HCT116 (cell line): ENCODE results near the gene KRTAP12-3. TPM values are rescaled to one million over a fixed set of nuclear protein-coding genes. Genes with fewer than 3 reads are reported as not detected.

ENCODE experiments used
- ATAC-seq: fragments of 200-7000 bp; cut with Tn5 transposase; 2 replicates; pipeline ENCODE4 v1.9.1; 2020; ENCODE audit warnings: mild to moderate bottlenecking, moderate library complexity
- BruUV-seq: library from RNA; stranded (reverse); fragments of 400-500 nt; replicated peaks from 2 replicates; lab custom pipeline; 2021; lab: Mats Ljungman, UMichigan
- CTCF ChIA-PET: fragments of 300-600 bp; sonication (Branson Sonifier 250); formaldehyde crosslinking; loops from one replicate; lab custom pipeline; 2021; ENCODE audit warnings: antibody characterized with exemption; lab: Charles Lee
- POLR2A ChIA-PET: fragments of 300-600, 350-600 bp; sonication (Branson Sonifier 250); formaldehyde crosslinking; loops from one replicate; lab custom pipeline; 2021; ENCODE audit warnings: antibody characterized with exemption; lab: Charles Lee
- RAD21 ChIA-PET, 2 experiments: fragments of 300-600 bp; sonication (Branson Sonifier 250); formaldehyde crosslinking; loops; one replicate each; lab custom pipeline; 2023; ENCODE audit warnings: low total read pairs in 2 of 2; ENCODE audit not compliant: uncharacterized antibody in 2 of 2, unreplicated experiment in 2 of 2, low non-redundant PET in 1 of 2; lab: Charles Lee
- DNase-seq: peaks from one replicate; pipeline ENCODE4 v3.0.0-alpha.2; 2010; ENCODE audit warnings: low read depth, low spot score
- H2AFZ ChIP-seq: fragments of 200-600 bp; shearing (Covaris generic), sonication (generic); 2 replicates; pipeline ENCODE4 v1.6.1; 2017; ENCODE audit warnings: low read depth, mixed run types, mixed read lengths, antibody characterized with exemption, low read length; ENCODE audit not compliant: poor library complexity, severe bottlenecking
- H3K27ac ChIP-seq: 2 replicates; pipeline ENCODE4 v1.5.1; 2012; ENCODE audit warnings: low read depth, low read length
- H3K27me3 ChIP-seq: fragments of 200-600 bp; sonication (generic); 2 replicates; pipeline ENCODE4 v1.6.1; 2016; ENCODE audit warnings: mixed run types, low read length, mixed read lengths; ENCODE audit not compliant: insufficient read depth
- H3K36me3 ChIP-seq, 2 experiments: fragments of 200-500 bp in 1 of 2; fragments of 200-600 bp in 1 of 2; sonication (Bioruptor generic) in 1 of 2; sonication (generic) in 1 of 2; 2 replicates each; pipeline versions ENCODE4 v1.5.1 to v1.6.1; 2014 to 2016; ENCODE audit warnings: low read length in 2 of 2, inconsistent platforms in 1 of 2, mixed read lengths in 1 of 2, mixed run types in 1 of 2; ENCODE audit not compliant: insufficient read depth in 2 of 2, control insufficient read depth in 1 of 2
- H3K4me1 ChIP-seq, 2 experiments: fragments of 200-600 bp in 1 of 2; sonication (generic) in 1 of 2; 2 replicates each; pipeline versions ENCODE4 v1.5.1 to v1.6.1; 2012 to 2017; ENCODE audit warnings: low read length in 2 of 2, inconsistent platforms in 1 of 2, mild to moderate bottlenecking in 1 of 2, mixed read lengths in 1 of 2, mixed run types in 1 of 2, moderate library complexity in 1 of 2; ENCODE audit not compliant: insufficient read depth in 2 of 2, control insufficient read depth in 1 of 2
- H3K4me2 ChIP-seq: fragments of 200-600 bp; sonication (generic); 2 replicates; pipeline ENCODE4 v1.6.1; 2017; ENCODE audit warnings: mixed run types, low read length, mixed read lengths
- H3K4me3 ChIP-seq, 2 experiments: fragments of 200-600 bp in 1 of 2; sonication (generic) in 1 of 2; replicated peaks in 1 of 2; 2 replicates each; pipeline ENCODE4 v1.5.1; 2011 to 2016; ENCODE audit warnings: low read length in 2 of 2, control low read depth in 1 of 2, low read depth in 1 of 2, mild to moderate bottlenecking in 1 of 2, mixed read lengths in 1 of 2, mixed run types in 1 of 2
- H3K79me2 ChIP-seq: fragments of 200-600 bp; sonication (generic); 2 replicates; pipeline ENCODE4 v1.6.1; 2017; ENCODE audit warnings: mild to moderate bottlenecking, mixed run types, low read length, moderate library complexity, mixed read lengths; ENCODE audit not compliant: insufficient read depth
- H3K9ac ChIP-seq: fragments of 200-600 bp; sonication (generic); 2 replicates; pipeline ENCODE4 v1.6.1; 2016; ENCODE audit warnings: low read length, mixed read lengths
- H3K9me2 ChIP-seq: fragments of 200-600 bp; sonication (generic), shearing (Covaris generic); 2 replicates; pipeline ENCODE4 v1.6.1; 2017; ENCODE audit warnings: mixed run types, mild to moderate bottlenecking, moderate library complexity; ENCODE audit not compliant: insufficient read depth
- H3K9me3 ChIP-seq, 2 experiments: fragments of 200-500 bp in 1 of 2; fragments of 200-600 bp in 1 of 2; sonication (Bioruptor generic) in 1 of 2; sonication (generic) in 1 of 2; 2 replicates each; pipeline ENCODE4 v1.6.1; 2014 to 2017; ENCODE audit warnings: low read length in 2 of 2, mixed read lengths in 2 of 2, inconsistent platforms in 1 of 2, low read depth in 1 of 2, mild to moderate bottlenecking in 1 of 2, mixed run types in 1 of 2, moderate library complexity in 1 of 2; ENCODE audit not compliant: control insufficient read depth in 1 of 2, insufficient read depth in 1 of 2
- H4K20me1 ChIP-seq: fragments of 200-600 bp; sonication (generic), shearing (Covaris generic); 2 replicates; pipeline ENCODE4 v1.6.1; 2017; ENCODE audit warnings: mixed run types, mild to moderate bottlenecking, moderate library complexity; ENCODE audit not compliant: insufficient read depth
- ELF1 ChIP-seq: IDR thresholded peaks from 2 replicates; pipeline ENCODE4 v1.6.1; 2012; ENCODE audit warnings: low read depth, borderline replicate concordance
- EZH2 ChIP-seq: fragments of 200-600 bp; sonication (generic); IDR thresholded peaks from 2 replicates; pipeline ENCODE4 v1.6.1; 2017; ENCODE audit warnings: antibody characterized with exemption, mixed run types
- JUND ChIP-seq: IDR thresholded peaks from 2 replicates; pipeline ENCODE4 v1.6.1; 2012
- POLR2A ChIP-seq: IDR thresholded peaks from 2 replicates; pipeline ENCODE4 v1.7.0; 2011; ENCODE audit warnings: borderline replicate concordance; ENCODE audit not compliant: insufficient read depth, insufficient read length; ENCODE audit errors: extremely low read depth
- POLR2AphosphoS5 ChIP-seq: IDR thresholded peaks from 2 replicates; pipeline ENCODE4 v1.6.1; 2011; ENCODE audit warnings: mild to moderate bottlenecking, low read depth, low read length, moderate library complexity
- RAD21 ChIP-seq: IDR thresholded peaks from 2 replicates; pipeline ENCODE4 v1.6.1; 2012; ENCODE audit warnings: low read depth, mild to moderate bottlenecking
- SRF ChIP-seq: IDR thresholded peaks from 2 replicates; pipeline ENCODE4 v1.6.1; 2012; ENCODE audit warnings: low read depth
- TCF7L2 ChIP-seq: IDR thresholded peaks from 2 replicates; pipeline ENCODE4 v1.7.0; 2011; ENCODE audit warnings: borderline replicate concordance, inconsistent platforms; ENCODE audit not compliant: insufficient read depth, insufficient read length; ENCODE audit errors: extremely low read depth
- YY1 ChIP-seq: IDR thresholded peaks from 2 replicates; pipeline ENCODE4 v1.6.1; 2011; ENCODE audit warnings: low read length, low read depth, moderate library complexity, mild to moderate bottlenecking; ENCODE audit not compliant: insufficient replicate concordance; ENCODE audit errors: extremely low read depth
- ZNF274 ChIP-seq: fragments of 200-500 bp; sonication (Bioruptor generic); IDR thresholded peaks from 2 replicates; pipeline ENCODE4 v1.6.1; 2014; ENCODE audit warnings: mild to moderate bottlenecking, low read depth, low read length, inconsistent platforms
- intact Hi-C: fragments of 100-400 bp; cut with micrococcal nuclease; formaldehyde crosslinking; loops from 2 replicates; pipeline ENCODE4 v1.10.0; 2022
- total RNA-seq: library from RNA; stranded (reverse); gene quantifications from one replicate; pipeline ENCODE4 v1.2.1, GENCODE V29; 2021; ENCODE audit not compliant: unreplicated experiment
- TF ChIP-seq, protein P1 (sequence below): IDR thresholded peaks from 2 replicates; pipeline ENCODE4 v1.6.1; 2012
- TF ChIP-seq, protein P2 (sequence below): IDR thresholded peaks from 2 replicates; pipeline ENCODE4 v1.6.1; 2012
- TF ChIP-seq, protein P3 (sequence below): IDR thresholded peaks from 2 replicates; pipeline ENCODE4 v1.6.1; 2011; ENCODE audit warnings: mild to moderate bottlenecking, low read length, moderate library complexity; ENCODE audit not compliant: insufficient replicate concordance; ENCODE audit errors: extremely low read depth

Gene KRTAP12-3
- total RNA-seq, 1 experiment from 2014 or later, result not detected

DNA sequence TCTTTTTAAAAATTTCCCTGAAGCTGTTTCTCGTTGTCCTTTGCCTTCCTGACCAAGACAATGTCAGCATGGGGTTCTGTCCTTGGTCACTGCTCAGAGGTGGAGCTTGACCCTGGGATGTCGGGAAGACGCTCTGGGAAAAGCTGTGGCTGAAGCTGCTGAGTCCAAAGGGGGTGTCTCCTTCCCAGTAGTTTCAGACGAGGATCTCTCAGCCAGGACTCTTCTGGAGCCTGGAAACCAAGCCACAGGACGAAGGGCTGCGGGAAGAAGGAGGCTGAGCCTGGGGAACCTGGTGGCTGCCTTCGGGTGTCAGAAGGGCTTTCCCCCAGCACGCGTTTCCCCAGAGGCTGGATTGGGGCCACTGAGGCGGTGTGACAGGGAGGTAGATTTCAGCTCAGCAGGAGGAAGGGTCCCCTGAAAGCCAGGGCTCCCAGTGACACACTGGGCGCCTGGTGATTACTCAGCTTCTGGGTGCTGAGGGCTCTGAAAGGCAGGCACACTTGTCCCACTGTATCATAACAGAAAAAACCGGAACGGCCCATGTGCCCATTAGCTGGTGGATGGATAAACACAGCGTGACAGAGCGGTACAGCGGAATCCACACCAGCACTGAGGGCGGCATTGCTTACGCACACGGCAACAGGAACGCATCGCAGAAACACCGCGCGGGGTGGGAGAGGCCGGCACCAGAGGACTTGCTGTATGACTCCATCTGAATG lies 29.3 kb downstream of the KRTAP12-3 start:
- Histone ChIP-seq H2AFZ (no peak overlapping the region), H3K9ac (no peak overlapping the region), H3K4me1 (no peaks in the 10 kb centered on the region), H4K20me1 (no peaks in the 10 kb centered on the region), H3K27ac (no peak overlapping the region), H3K79me2 (no peaks in the 10 kb centered on the region), H3K36me3 (no peaks in the 10 kb centered on the region), H3K9me3 (no peaks in the 10 kb centered on the region; a peak in 1 of 4 replicates), H3K9me2 (no peaks in the 10 kb centered on the region), H3K4me2 (no peak overlapping the region), H3K4me3 (no peak overlapping the region), H3K27me3 (no peaks in the 10 kb centered on the region)
- BruUV-seq, result no TSS peak
- DNase-seq, result no peak
- intact Hi-C loops, result no loop called here
- POLR2A ChIA-PET, result no interaction called here
- no peak for ATAC-seq
- no peak for TF ChIP-seq POLR2AphosphoS5
- no peak for TF ChIP-seq TCF7L2
- TF ChIP-seq SRF, result no peak
- TF ChIP-seq, protein P1, sequence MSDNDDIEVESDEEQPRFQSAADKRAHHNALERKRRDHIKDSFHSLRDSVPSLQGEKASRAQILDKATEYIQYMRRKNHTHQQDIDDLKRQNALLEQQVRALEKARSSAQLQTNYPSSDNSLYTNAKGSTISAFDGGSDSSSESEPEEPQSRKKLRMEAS, result no peak
- no peak for TF ChIP-seq POLR2A
- TF ChIP-seq, protein P2, sequence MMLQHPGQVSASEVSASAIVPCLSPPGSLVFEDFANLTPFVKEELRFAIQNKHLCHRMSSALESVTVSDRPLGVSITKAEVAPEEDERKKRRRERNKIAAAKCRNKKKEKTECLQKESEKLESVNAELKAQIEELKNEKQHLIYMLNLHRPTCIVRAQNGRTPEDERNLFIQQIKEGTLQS, result no peak
- TF ChIP-seq EZH2, result no peak
- RAD21 ChIA-PET, result no interaction called here
- CTCF ChIA-PET, result no interaction called here

DNA sequence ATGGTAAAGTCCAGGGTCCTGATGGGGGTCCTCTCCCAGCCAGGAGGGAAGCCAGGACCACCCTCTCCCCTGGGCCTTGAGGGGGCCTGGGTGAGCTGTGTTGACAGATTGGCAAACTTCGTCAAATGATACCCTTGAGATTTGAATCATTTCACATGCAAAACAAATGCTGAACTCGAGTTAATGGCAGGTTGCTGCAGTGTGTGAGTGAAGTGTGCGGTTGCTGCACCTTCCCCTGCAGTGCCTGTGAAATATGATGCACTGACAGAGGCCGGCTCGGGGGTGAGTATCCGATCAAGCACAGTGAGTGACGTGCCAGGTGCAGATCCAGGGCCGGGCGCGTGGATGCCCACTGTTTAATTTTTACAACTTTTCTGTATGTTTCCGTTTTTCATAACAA lies 29.9 kb downstream of the KRTAP12-3 start:
- intact Hi-C loops, result no loop called here
- H3K4me1 ChIP-seq, result no peaks in the 10 kb centered on the region
- CTCF ChIA-PET, result no interaction called here
- H3K4me2 ChIP-seq, result no peak overlapping the region
- TF ChIP-seq YY1 (no peak), ELF1 (no peak), ZNF274 (no peak), JUND (no peak), SRF (no peak), RAD21 (no peak), POLR2A (no peak)
- TF ChIP-seq, protein P3, sequence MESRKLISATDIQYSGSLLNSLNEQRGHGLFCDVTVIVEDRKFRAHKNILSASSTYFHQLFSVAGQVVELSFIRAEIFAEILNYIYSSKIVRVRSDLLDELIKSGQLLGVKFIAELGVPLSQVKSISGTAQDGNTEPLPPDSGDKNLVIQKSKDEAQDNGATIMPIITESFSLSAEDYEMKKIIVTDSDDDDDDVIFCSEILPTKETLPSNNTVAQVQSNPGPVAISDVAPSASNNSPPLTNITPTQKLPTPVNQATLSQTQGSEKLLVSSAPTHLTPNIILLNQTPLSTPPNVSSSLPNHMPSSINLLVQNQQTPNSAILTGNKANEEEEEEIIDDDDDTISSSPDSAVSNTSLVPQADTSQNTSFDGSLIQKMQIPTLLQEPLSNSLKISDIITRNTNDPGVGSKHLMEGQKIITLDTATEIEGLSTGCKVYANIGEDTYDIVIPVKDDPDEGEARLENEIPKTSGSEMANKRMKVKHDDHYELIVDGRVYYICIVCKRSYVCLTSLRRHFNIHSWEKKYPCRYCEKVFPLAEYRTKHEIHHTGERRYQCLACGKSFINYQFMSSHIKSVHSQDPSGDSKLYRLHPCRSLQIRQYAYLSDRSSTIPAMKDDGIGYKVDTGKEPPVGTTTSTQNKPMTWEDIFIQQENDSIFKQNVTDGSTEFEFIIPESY, result no peak
- no peak overlapping the region for H3K9ac ChIP-seq
- peaks cover 0 to 4% of the 10 kb centered on the region in 2 experiments; a peak in 2 of 4 replicates for H3K9me3 ChIP-seq
- H3K79me2 ChIP-seq, result no peaks in the 10 kb centered on the region
- no TSS peak for BruUV-seq
- DNase-seq (no peak), ATAC-seq (no peak)
- no peaks in the 10 kb centered on the region for H3K9me2 ChIP-seq
- H3K36me3 ChIP-seq, result no peaks in the 10 kb centered on the region
- no peak overlapping the region for H3K27ac ChIP-seq
- RAD21 ChIA-PET, result no interaction called here
- H4K20me1 ChIP-seq, result no peaks in the 10 kb centered on the region
- no peak overlapping the region for H3K4me3 ChIP-seq
- no peak overlapping the region for H2AFZ ChIP-seq
- POLR2A ChIA-PET, result no interaction called here
- H3K27me3 ChIP-seq, result no peaks in the 10 kb centered on the region
